ENCODE data around the gene PDE4B.

PDE4B gene

GRCh38 chr1:66336641-66336990, 543.9 kb downstream of the PDE4B start:
- DNase-seq (ENCODE audit: low read depth) = no peak

- no peak for DNase-seq (ENCODE audit: low read depth)
Measured at GRCh38 chr1:66337249-66337648, 544.6 kb downstream of the PDE4B start.

- DNase-seq (ENCODE audit: low read depth) = no peak
Measured at GRCh38 chr1:66339944-66340343, 547.2 kb downstream of the PDE4B start.

- no peak for DNase-seq (ENCODE audit: low read depth)
Measured at GRCh38 chr1:66341446-66342089, 548.9 kb downstream of the PDE4B start.

- no peak for DNase-seq (ENCODE audit: low read depth)
Measured at GRCh38 chr1:66342707-66343106, 550.0 kb downstream of the PDE4B start.

- no peak for DNase-seq (ENCODE audit: low read depth)
Measured at GRCh38 chr1:66343569-66344325, 551.1 kb downstream of the PDE4B start.

GRCh38 chr1:66346057-66346795, 553.5 kb downstream of the PDE4B start:
- DNase-seq (ENCODE audit: low read depth) = no peak

- DNase-seq (ENCODE audit: low read depth) = no peak
Measured at GRCh38 chr1:66346873-66347272, 554.2 kb downstream of the PDE4B start.

GRCh38 chr1:66348776-66349175, 556.1 kb downstream of the PDE4B start:
- DNase-seq (ENCODE audit: low read depth) = no peak

- DNase-seq (ENCODE audit: low read depth) = no peak
Measured at GRCh38 chr1:66349242-66349641, 556.5 kb downstream of the PDE4B start.

- DNase-seq (ENCODE audit: low read depth) = no peak
Measured at GRCh38 chr1:66350001-66350547, 557.4 kb downstream of the PDE4B start.

- no peak for DNase-seq (ENCODE audit: low read depth)
Measured at GRCh38 chr1:66351478-66351877, 558.8 kb downstream of the PDE4B start.

GRCh38 chr1:66351913-66352312, 559.2 kb downstream of the PDE4B start:
- no peak for DNase-seq (ENCODE audit: low read depth)

GRCh38 chr1:66352792-66353191, 560.1 kb downstream of the PDE4B start:
- DNase-seq (ENCODE audit: low read depth) = no peak

GRCh38 chr1:66353257-66353656, 560.6 kb downstream of the PDE4B start:
- DNase-seq (ENCODE audit: low read depth) = no peak

GRCh38 chr1:66354311-66355201, 561.9 kb downstream of the PDE4B start:
- no peak for DNase-seq (ENCODE audit: low read depth)

- no peak for DNase-seq (ENCODE audit: low read depth)
Measured at GRCh38 chr1:66355756-66356155, 563.1 kb downstream of the PDE4B start.

GRCh38 chr1:66356605-66357004, 563.9 kb downstream of the PDE4B start:
- no peak for DNase-seq (ENCODE audit: low read depth)

GRCh38 chr1:66357021-66357420, 564.3 kb downstream of the PDE4B start:
- no peak for DNase-seq (ENCODE audit: low read depth)

GRCh38 chr1:66357478-66358197, 564.9 kb downstream of the PDE4B start:
- DNase-seq (ENCODE audit: low read depth) = no peak

- DNase-seq (ENCODE audit: low read depth) = no peak
Measured at GRCh38 chr1:66359269-66359668, 566.6 kb downstream of the PDE4B start.
